SK-N-SH (cell line): Measurements from ENCODE around the gene ERC2. TPM values are rescaled to one million over a fixed set of nuclear protein-coding genes. Genes with fewer than 3 reads are reported as not detected.

Experiments used
- CTCF ChIA-PET: fragments of 300-600, 350-600 bp; formaldehyde crosslinking; extraction: SDS; loops from one replicate; lab custom pipeline; 2021; lab: Yijun Ruan, JAX
- POLR2A ChIA-PET: fragments of 350-600 bp; sonication (Branson Sonifier 250); formaldehyde crosslinking; extraction: SDS; loops from one replicate; lab custom pipeline; 2020; ENCODE audit warnings: antibody characterized with exemption, inconsistent platforms; lab: Yijun Ruan, JAX
- DNase-seq: peaks from one replicate; pipeline ENCODE4 v3.0.0; 2012
- H2AFZ ChIP-seq: fragments of 200-600 bp; sonication (generic); 2 replicates; pipeline ENCODE4 v1.8.1; 2016; ENCODE audit warnings: antibody characterized with exemption, mild to moderate bottlenecking, low read depth
- H3F3A ChIP-seq: fragments of 200-600 bp; sonication (generic); replicated peaks from 2 replicates; pipeline ENCODE3; 2016; ENCODE audit warnings: antibody characterized with exemption, mild to moderate bottlenecking; ENCODE audit not compliant: insufficient read depth
- H3K27ac ChIP-seq, 2 experiments: fragments of 200-500 bp in 1 of 2; fragments of 200-600 bp in 1 of 2; sonication (Bioruptor generic) in 1 of 2; sonication (generic), shearing (Covaris generic) in 1 of 2; 2 replicates each; pipeline versions ENCODE4 v1.5.1 to v1.6.1; 2014 to 2016; ENCODE audit warnings: low read depth in 2 of 2, inconsistent platforms in 1 of 2, low read length in 1 of 2, mild to moderate bottlenecking in 1 of 2, mixed read lengths in 1 of 2
- H3K27me3 ChIP-seq: fragments of 200-600 bp; sonication (generic), shearing (Covaris generic); 2 replicates; pipeline ENCODE4 v1.6.1; 2016; ENCODE audit warnings: mixed run types; ENCODE audit not compliant: insufficient read depth
- H3K36me3 ChIP-seq, 2 experiments: fragments of 200-500 bp in 1 of 2; fragments of 200-600 bp in 1 of 2; sonication (Bioruptor generic) in 1 of 2; sonication (generic) in 1 of 2; replicated peaks in 1 of 2; 2 replicates each; pipeline versions ENCODE3 to v1.5.1; 2014 to 2016; ENCODE audit warnings: low read length in 1 of 2, mild to moderate bottlenecking in 1 of 2; ENCODE audit not compliant: insufficient read depth in 2 of 2, control insufficient read depth in 1 of 2
- H3K4me1 ChIP-seq, 2 experiments: fragments of 200-500 bp in 1 of 2; fragments of 200-600 bp in 1 of 2; sonication (Bioruptor generic) in 1 of 2; sonication (generic), shearing (Covaris generic) in 1 of 2; 2 replicates each; pipeline versions ENCODE4 v1.5.1 to v1.6.1; 2014 to 2016; ENCODE audit warnings: low read depth in 1 of 2, low read length in 1 of 2, mixed run types in 1 of 2; ENCODE audit not compliant: insufficient read depth in 2 of 2, control insufficient read depth in 1 of 2
- H3K4me2 ChIP-seq: fragments of 200-600 bp; sonication (generic), shearing (Covaris generic); 2 replicates; pipeline ENCODE4 v1.6.1; 2017; ENCODE audit warnings: mixed run types
- H3K4me3 ChIP-seq, 2 experiments: fragments of 200-500 bp in 1 of 2; fragments of 200-600 bp in 1 of 2; sonication (Bioruptor generic) in 1 of 2; sonication (generic), shearing (Covaris generic) in 1 of 2; 2 replicates each; pipeline versions ENCODE4 v1.5.1 to v1.8.1; 2014 to 2016; ENCODE audit warnings: low read depth in 2 of 2, inconsistent platforms in 1 of 2, low read length in 1 of 2, mild to moderate bottlenecking in 1 of 2, mixed read lengths in 1 of 2, moderate library complexity in 1 of 2
- H3K79me2 ChIP-seq: fragments of 200-600 bp; sonication (generic); 2 replicates; pipeline ENCODE4 v1.8.1; 2017; ENCODE audit warnings: mild to moderate bottlenecking; ENCODE audit not compliant: insufficient read depth
- H3K9ac ChIP-seq: fragments of 200-600 bp; sonication (generic); 2 replicates; pipeline ENCODE4 v1.6.1; 2017; ENCODE audit warnings: mixed run types
- H3K9me2 ChIP-seq: fragments of 200-600 bp; sonication (generic); 2 replicates; pipeline ENCODE4 v1.6.1; 2017; ENCODE audit warnings: mixed run types
- H3K9me3 ChIP-seq: fragments of 200-600 bp; sonication (generic); 2 replicates; pipeline ENCODE4 v1.6.1; 2017; ENCODE audit warnings: mixed run types, mild to moderate bottlenecking, moderate library complexity
- H4K20me1 ChIP-seq: fragments of 200-600 bp; sonication (generic); 2 replicates; pipeline ENCODE4 v1.6.1; 2017; ENCODE audit warnings: mild to moderate bottlenecking, mixed run types; ENCODE audit not compliant: insufficient read depth
- FOXJ3 ChIP-seq: sonication (generic); formaldehyde crosslinking; IDR thresholded peaks from 2 replicates; pipeline ENCODE4 v1.5.1; 2020; ENCODE audit warnings: mild to moderate bottlenecking, missing genetic modification reagents
- IRF3 ChIP-seq: fragments of 150-350 bp; IDR thresholded peaks from 2 replicates; pipeline ENCODE4 v1.6.1; 2016; ENCODE audit warnings: mild to moderate bottlenecking, low read depth, low read length
- JUND ChIP-seq: IDR thresholded peaks from 2 replicates; pipeline ENCODE4 v1.4.0; 2012
- MXI1 ChIP-seq: IDR thresholded peaks from 2 replicates; pipeline ENCODE4 v1.6.1; 2012; ENCODE audit warnings: mild to moderate bottlenecking, low read depth, low read length, improper control_type of control experiment
- NFIC ChIP-seq: IDR thresholded peaks from 2 replicates; pipeline ENCODE4 v1.4.0; 2012; ENCODE audit warnings: borderline replicate concordance
- POLR2AphosphoS5 ChIP-seq: IDR thresholded peaks from 2 replicates; pipeline ENCODE4 v1.6.1; 2012; ENCODE audit warnings: low read depth, low read length
- RAD21 ChIP-seq: IDR thresholded peaks from 2 replicates; pipeline ENCODE4 v1.6.1; 2012; ENCODE audit warnings: mild to moderate bottlenecking, low read length
- RCOR1 ChIP-seq: fragments of 150-350 bp; IDR thresholded peaks from 2 replicates; pipeline ENCODE4 v1.6.1; 2017; ENCODE audit warnings: antibody characterized with exemption, low read length
- RFX5 ChIP-seq: IDR thresholded peaks from 2 replicates; pipeline ENCODE4 v1.6.1; 2012; ENCODE audit warnings: mild to moderate bottlenecking, improper control_type of control experiment, low read length
- RXRA ChIP-seq: IDR thresholded peaks from 2 replicates; pipeline ENCODE4 v1.4.0; 2012; ENCODE audit warnings: low read depth, mild to moderate bottlenecking, borderline replicate concordance
- SMC3 ChIP-seq: IDR thresholded peaks from 2 replicates; pipeline ENCODE4 v1.6.1; 2012; ENCODE audit warnings: low read depth, low read length, improper control_type of control experiment
- TAF1 ChIP-seq: IDR thresholded peaks from 2 replicates; pipeline ENCODE4 v1.6.1; 2012; ENCODE audit warnings: low read depth, mild to moderate bottlenecking, low read length, moderate library complexity, borderline replicate concordance
- TCF12 ChIP-seq: IDR thresholded peaks from 2 replicates; pipeline ENCODE4 v1.4.0; 2012
- USF1 ChIP-seq: IDR thresholded peaks from 2 replicates; pipeline ENCODE4 v1.4.0; 2012; ENCODE audit warnings: low read depth, borderline replicate concordance
- YY1 ChIP-seq: IDR thresholded peaks from 2 replicates; pipeline ENCODE4 v1.4.0; 2012; ENCODE audit warnings: low read depth, mild to moderate bottlenecking
- ZBTB33 ChIP-seq: IDR thresholded peaks from 2 replicates; pipeline ENCODE4 v1.4.0; 2012; ENCODE audit warnings: low read depth, borderline replicate concordance
- WGBS: methylation state at CpG from one replicate; pipeline ENCODE4 v1.1.6; 2017; ENCODE audit warnings: low lambda C conversion rate; 5-methylcytosine and 5-hydroxymethylcytosine counted together
- polyA plus RNA-seq, 3 experiments: library from polyadenylated mRNA; depleted of rRNA; stranded (reverse); fragments of >200 nt; gene quantifications; 2 replicates each; pipeline ENCODE4 v1.2.3, GENCODE V29; 2012
- TF ChIP-seq, protein P1 (sequence below): fragments of 150-350 bp; IDR thresholded peaks from 2 replicates; pipeline ENCODE4 v1.6.1; 2017; ENCODE audit warnings: antibody characterized with exemption, low read length, low read depth, borderline replicate concordance

Gene ERC2
- polyA plus RNA-seq, 1 of the 3 experiments (the other 2 are of a cell fraction), result 1.6 TPM

- WGBS, result 78% methylated on average over 4 of the region's 4 CpGs
- H3K79me2 ChIP-seq, result peaks cover 52% of the 10 kb centered on the region
- no peak for DNase-seq
- H3K4me1 ChIP-seq, result peaks cover 0 to 26% of the 10 kb centered on the region in 2 experiments
- H4K20me1 ChIP-seq, result no peaks in the 10 kb centered on the region
- ChIA-PET POLR2A (no interaction called here), CTCF (no interaction called here)
- no peaks in the 10 kb centered on the region for H3K9me2 ChIP-seq
- no peak overlapping the region for H2AFZ ChIP-seq
- peaks cover 45 to 60% of the 10 kb centered on the region in 2 experiments for H3K36me3 ChIP-seq
- no peaks in the 10 kb centered on the region for H3K9me3 ChIP-seq
- no peak overlapping the region for H3K4me2 ChIP-seq
- H3K27ac ChIP-seq, result no peak overlapping the region; a peak in 1 of 4 replicates
- TF ChIP-seq TAF1 (no peak), TCF12 (no peak), RFX5 (no peak), USF1 (no peak), RCOR1 (no peak), RAD21 (no peak), YY1 (no peak), RXRA (no peak), SMC3 (no peak), JUND (no peak), MXI1 (no peak), FOXJ3 (CRISPR knock-in tag) (no peak), POLR2AphosphoS5 (no peak), NFIC (no peak), IRF3 (no peak)
- TF ChIP-seq, protein P1, sequence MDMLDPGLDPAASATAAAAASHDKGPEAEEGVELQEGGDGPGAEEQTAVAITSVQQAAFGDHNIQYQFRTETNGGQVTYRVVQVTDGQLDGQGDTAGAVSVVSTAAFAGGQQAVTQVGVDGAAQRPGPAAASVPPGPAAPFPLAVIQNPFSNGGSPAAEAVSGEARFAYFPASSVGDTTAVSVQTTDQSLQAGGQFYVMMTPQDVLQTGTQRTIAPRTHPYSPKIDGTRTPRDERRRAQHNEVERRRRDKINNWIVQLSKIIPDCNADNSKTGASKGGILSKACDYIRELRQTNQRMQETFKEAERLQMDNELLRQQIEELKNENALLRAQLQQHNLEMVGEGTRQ, result no peak
- H3F3A ChIP-seq, result peaks cover 18% of the 10 kb centered on the region
- no peaks in the 10 kb centered on the region for H3K27me3 ChIP-seq
- no peak overlapping the region for H3K4me3 ChIP-seq
- H3K9ac ChIP-seq, result no peak overlapping the region
Measured at GRCh38 chr3:55471084-55471483, 997.2 kb downstream of the ERC2 start.

DNA sequence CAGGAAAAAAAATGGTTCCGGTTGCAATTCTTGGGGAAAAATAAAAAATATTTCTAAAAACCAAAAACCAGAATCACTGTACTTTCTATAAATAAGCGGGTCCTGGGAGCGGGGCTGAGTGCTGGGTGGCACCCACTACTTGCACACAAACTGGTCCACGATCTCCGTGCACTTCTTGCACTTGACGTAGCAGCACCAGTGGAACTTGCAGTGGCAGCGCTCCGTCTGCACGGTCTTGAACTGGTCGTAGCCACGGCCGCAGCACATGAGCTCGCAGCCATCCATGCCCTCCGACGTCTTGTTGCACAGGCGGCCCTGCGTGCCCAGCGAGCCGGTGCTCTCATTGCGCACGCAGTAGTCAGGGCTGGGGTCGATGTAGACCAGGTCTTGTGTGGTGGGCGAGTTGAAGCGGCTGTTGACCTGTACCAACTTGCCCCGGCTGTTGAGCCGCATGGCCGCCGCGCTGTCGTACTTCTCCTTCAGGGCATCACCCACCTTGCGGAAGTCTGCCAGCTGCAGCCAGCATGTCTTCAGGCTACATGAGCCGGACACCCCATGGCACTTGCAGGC is 998.2 kb downstream of the ERC2 start:
- no peak overlapping the region for H3K4me2 ChIP-seq
- TF ChIP-seq ZBTB33, result no peak
- TF ChIP-seq, all 33 proteins: peak for 0
- Histone ChIP-seq H4K20me1 (no peaks in the 10 kb centered on the region), H3K27ac (no peak overlapping the region), H3K9me3 (no peaks in the 10 kb centered on the region), H2AFZ (no peak overlapping the region), H3K4me1 (peaks cover 0 to 26% of the 10 kb centered on the region in 2 experiments), H3K79me2 (peaks cover 42% of the 10 kb centered on the region), H3K4me3 (no peak overlapping the region), H3K36me3 (peaks cover 40 to 71% of the 10 kb centered on the region in 2 experiments), H3K9me2 (no peaks in the 10 kb centered on the region), H3K27me3 (no peaks in the 10 kb centered on the region), H3K9ac (no peak overlapping the region), H3F3A (peaks cover 18% of the 10 kb centered on the region)
- WGBS, result 95% methylated on average over 9 of the region's 32 CpGs
- CTCF ChIA-PET, result interaction anchor here (0.6 to 1.6 kb wide), 2 partner anchors 16 to 423 kb away, joined by 3 to 5 read pairs; no protein-coding TSS in a partner anchor
- POLR2A ChIA-PET, result no interaction called here
- no peak for DNase-seq
